Endodermal cell (in vitro differentiated cells): ENCODE results near the gene EDRF1. TPM values are rescaled to one million over a fixed set of nuclear protein-coding genes. Genes with fewer than 3 reads are reported as not detected.

Experiments used
- DNase-seq: peaks from one replicate; pipeline ENCODE4 v3.0.0-alpha.2; 2017
- H3K27ac ChIP-seq: 2 replicates; pipeline ENCODE4 v1.5.1; 2013; ENCODE audit warnings: mild to moderate bottlenecking, low read depth, low read length, moderate library complexity
- H3K27me3 ChIP-seq: 2 replicates; pipeline ENCODE4 v1.6.1; 2013; ENCODE audit warnings: mild to moderate bottlenecking, low read length, moderate library complexity; ENCODE audit not compliant: insufficient read depth, control insufficient read depth, poor library complexity, severe bottlenecking
- H3K36me3 ChIP-seq: 2 replicates; pipeline ENCODE4 v1.7.0; 2013; ENCODE audit warnings: mild to moderate bottlenecking, low read length, moderate library complexity; ENCODE audit not compliant: control insufficient read depth, insufficient read depth
- H3K4me1 ChIP-seq: one replicate; pipeline ENCODE4 v1.7.0; 2013; ENCODE audit warnings: low read length; ENCODE audit not compliant: control insufficient read depth, insufficient read depth
- H3K4me3 ChIP-seq: 2 replicates; pipeline ENCODE4 v1.5.1; 2013; ENCODE audit warnings: mild to moderate bottlenecking, low read length, moderate library complexity
- H3K9ac ChIP-seq: 2 replicates; pipeline ENCODE4 v1.6.1; 2013; ENCODE audit warnings: mild to moderate bottlenecking, low read length, moderate library complexity; ENCODE audit not compliant: poor library complexity, severe bottlenecking; ENCODE audit errors: extremely low read depth
- H3K9me3 ChIP-seq: 2 replicates; pipeline ENCODE4 v1.6.1; 2013; ENCODE audit warnings: mild to moderate bottlenecking, low read length, moderate library complexity; ENCODE audit not compliant: control insufficient read depth
- H3K27ac Mint-ChIP-seq: 2 replicates; pipeline ENCODE4 v1.8.0; 2020; ENCODE audit warnings: mixed read lengths
- H3K27me3 Mint-ChIP-seq: 2 replicates; pipeline ENCODE4 v1.8.0; 2021; ENCODE audit warnings: mild to moderate bottlenecking, mixed read lengths; ENCODE audit not compliant: insufficient read depth
- H3K36me3 Mint-ChIP-seq: 2 replicates; pipeline ENCODE4 v1.8.0; 2020; ENCODE audit warnings: low read depth, mixed read lengths
- H3K4me1 Mint-ChIP-seq: 2 replicates; pipeline ENCODE4 v1.8.0; 2020; ENCODE audit warnings: mixed read lengths
- H3K4me3 Mint-ChIP-seq: 2 replicates; pipeline ENCODE4 v1.8.0; 2020; ENCODE audit warnings: mild to moderate bottlenecking, moderate library complexity, mixed read lengths
- H3K9me3 Mint-ChIP-seq: 2 replicates; pipeline ENCODE4 v1.8.0; 2020; ENCODE audit warnings: mild to moderate bottlenecking, mixed read lengths
- CTCF ChIP-seq: fragments of 200-600 bp; sonication (generic); conservative IDR thresholded peaks from 2 replicates; pipeline ENCODE4 v1.5.0; 2021; ENCODE audit warnings: antibody characterized with exemption, mild to moderate bottlenecking
- WGBS, 2 experiments: methylation state at CpG; one replicate each; pipeline versions ENCODE4 v1.1.5 to v1.1.7; 2013; ENCODE audit warnings: missing lambda C conversion rate in 2 of 2, mixed read lengths in 1 of 2; ENCODE audit not compliant: insufficient coverage in 1 of 2, insufficient read length in 1 of 2; 5-methylcytosine and 5-hydroxymethylcytosine counted together
- total RNA-seq, 2 donors: library from RNA; stranded (reverse); fragmentation: NEBNext Ultra II Directional in 1 of 2; extraction: Animal tissue kit (Norgen Biotek cat#: 25700) in 1 of 2; gene quantifications; 2 replicates in 1 of 2; 3 replicates in 1 of 2; pipeline ENCODE4 v1.2.1, GENCODE V29; 2021

The EDRF1 gene
- total RNA-seq, 2 donors from 2014 or later: 44.5 to 46.8 TPM

GRCh38 chr10:125770844-125771243 lies 51.3 kb downstream of the EDRF1 start:
- Histone ChIP-seq H3K9me3 (no peaks in the 10 kb centered on the region), H3K27me3 (no peaks in the 10 kb centered on the region), H3K9ac (no peak overlapping the region), H3K4me1 (no peaks in the 10 kb centered on the region), H3K27ac (no peak overlapping the region), H3K36me3 (peaks cover 8% of the 10 kb centered on the region), H3K4me3 (no peak overlapping the region)
- 90 to 97% methylated on average over 4 to 5 of the region's 5 CpGs for WGBS, 2 experiments
- Mint-ChIP-seq H3K27me3 (no peaks in the 10 kb centered on the region), H3K4me3 (no peak overlapping the region), H3K36me3 (peaks cover 6% of the 10 kb centered on the region), H3K27ac (no peak overlapping the region), H3K4me1 (no peaks in the 10 kb centered on the region), H3K9me3 (no peaks in the 10 kb centered on the region)
- no peak for DNase-seq
- no peak for TF ChIP-seq CTCF

- H3K9me3 Mint-ChIP-seq: no peaks in the 10 kb centered on the region
- H3K4me1 ChIP-seq: no peaks in the 10 kb centered on the region
- H3K4me3 Mint-ChIP-seq: no peak overlapping the region
- WGBS, 2 experiments: 96 to 97% methylated on average over 20 to 28 of the region's 28 CpGs
- H3K36me3 ChIP-seq: no peaks in the 10 kb centered on the region
- no peak overlapping the region for H3K9ac ChIP-seq
- DNase-seq: no peak
- TF ChIP-seq CTCF: no peak
- no peaks in the 10 kb centered on the region for H3K27me3 Mint-ChIP-seq
- H3K27ac Mint-ChIP-seq: no peak overlapping the region
- peaks cover under 1% of the 10 kb centered on the region for H3K36me3 Mint-ChIP-seq
- no peaks in the 10 kb centered on the region for H3K27me3 ChIP-seq
- H3K27ac ChIP-seq: no peak overlapping the region
- no peak overlapping the region for H3K4me3 ChIP-seq
- H3K4me1 Mint-ChIP-seq: no peaks in the 10 kb centered on the region
- H3K9me3 ChIP-seq: no peaks in the 10 kb centered on the region
Observed at GRCh38 chr10:125772112-125772863, 52.8 kb downstream of the EDRF1 start.

- Histone ChIP-seq H3K4me1 (no peaks in the 10 kb centered on the region), H3K36me3 (no peaks in the 10 kb centered on the region), H3K9me3 (no peaks in the 10 kb centered on the region), H3K27me3 (no peaks in the 10 kb centered on the region), H3K4me3 (no peak overlapping the region), H3K9ac (no peak overlapping the region), H3K27ac (no peak overlapping the region)
- 94 to 100% methylated on average over 3 to 11 of the region's 11 CpGs for WGBS, 2 experiments
- Mint-ChIP-seq H3K36me3 (no peaks in the 10 kb centered on the region), H3K4me1 (no peaks in the 10 kb centered on the region), H3K27me3 (no peaks in the 10 kb centered on the region), H3K27ac (no peak overlapping the region), H3K9me3 (no peaks in the 10 kb centered on the region), H3K4me3 (no peak overlapping the region)
- TF ChIP-seq CTCF: no peak
- DNase-seq: no peak
Observed at GRCh38 chr10:125772864-125773180, 53.3 kb downstream of the EDRF1 start.
